Right lobe of liver (tissue), 6 donors: Measurements from ENCODE around the gene KCNMA1. TPM values are rescaled to one million over a fixed set of nuclear protein-coding genes. Genes with fewer than 3 reads are reported as not detected.
"Not testable (repeated sequence)": the region's sequence is repeated elsewhere in the genome, so short reads cannot be mapped to it uniquely, and the experiment has no call there.

Experiments
- ATAC-seq, 4 donors: fragments of 200-7000 bp; cut with Tn5 transposase; one replicate each; pipeline ENCODE4 v1.9.1; 2020; ENCODE audit warnings: mild to moderate bottlenecking in 4 of 4, moderate library complexity in 4 of 4
- DNase-seq, 3 donors: peaks; one replicate each; pipeline ENCODE4 v3.0.0-alpha.2; 2020
- H3K27ac ChIP-seq, 3 donors: fragments of 200-600 bp; one replicate each; pipeline ENCODE4 v1.8.0; 2022
- H3K27me3 ChIP-seq, 2 donors: fragments of 200-600 bp; one replicate each; pipeline ENCODE4 v1.8.0; 2022
- H3K36me3 ChIP-seq, 4 donors: fragments of 200-600 bp; sonication (generic) in 1 of 4; one replicate each; pipeline versions ENCODE4 v1.5.1 to v1.8.0; 2017 to 2022; ENCODE audit warnings: control low read depth in 1 of 4
- H3K4me1 ChIP-seq, 4 donors: fragments of 200-600 bp; sonication (generic) in 1 of 4; one replicate each; pipeline versions ENCODE4 v1.5.1 to v1.8.0; 2017 to 2022; ENCODE audit warnings: control low read depth in 1 of 4
- H3K4me3 ChIP-seq, 3 donors: fragments of 200-600 bp; one replicate each; pipeline ENCODE4 v1.8.0; 2022
- H3K9me3 ChIP-seq, 4 donors: fragments of 200-600 bp; sonication (generic) in 1 of 4; one replicate each; pipeline versions ENCODE4 v1.5.1 to v1.8.0; 2017 to 2022; ENCODE audit warnings: control low read depth in 1 of 4
- POLR2A ChIP-seq: fragments of 450-650 bp; IDR thresholded peaks from one replicate; pipeline ENCODE4 v1.6.1; 2017; ENCODE audit warnings: antibody characterized with exemption, mild to moderate bottlenecking
- WGBS: methylation state at CpG from one replicate; pipeline ENCODE4 v1.1.6; 2018; ENCODE audit warnings: low coverage, low lambda C conversion rate; ENCODE audit not compliant: insufficient coverage; ENCODE audit errors: missing lambda C conversion rate; 5-methylcytosine and 5-hydroxymethylcytosine counted together
- intact Hi-C, 2 donors: fragments of 100-400 bp; cut with DNase I; formaldehyde crosslinking; loops; one replicate each; pipeline versions ENCODE4 v1.11.2 to v1.14.1; 2022
- total RNA-seq, 6 experiments: library from RNA; depleted of rRNA in 2 of 6; stranded (reverse); fragments of >200 nt in 2 of 6; fragmentation: NEBNext Ultra II Directional in 3 of 6; extraction: Animal tissue kit (Norgen Biotek cat#: 25700) in 3 of 6; gene quantifications; one replicate each; pipeline versions ENCODE4 v1.1.0 to v1.2.4, GENCODE V29; 2016 to 2023
- TF ChIP-seq, protein P1 (sequence below), 4 donors: fragments of 200-600 bp in 3 of 4; fragments of 450-650 bp in 1 of 4; IDR thresholded peaks; one replicate each; pipeline versions ENCODE4 v1.5.1 to v1.8.0; 2016 to 2022; ENCODE audit warnings: antibody characterized with exemption in 4 of 4, mild to moderate bottlenecking in 2 of 4
- donor health status: DM: no; HTN: yes; CAD: no.
- donor health status: DM: no; HTN: no; CAD: no.
- donor health status: DM: no; HTN: no; CAD: no.
- donor health status: DM: no; HTN: yes; CAD: no.
- donor health status: DM: no; HTN: yes; CAD: no.

Gene KCNMA1
- total RNA-seq, 6 experiments from 2014 or later: 5.7 to 48.0 (median 15.1) TPM

DNA sequence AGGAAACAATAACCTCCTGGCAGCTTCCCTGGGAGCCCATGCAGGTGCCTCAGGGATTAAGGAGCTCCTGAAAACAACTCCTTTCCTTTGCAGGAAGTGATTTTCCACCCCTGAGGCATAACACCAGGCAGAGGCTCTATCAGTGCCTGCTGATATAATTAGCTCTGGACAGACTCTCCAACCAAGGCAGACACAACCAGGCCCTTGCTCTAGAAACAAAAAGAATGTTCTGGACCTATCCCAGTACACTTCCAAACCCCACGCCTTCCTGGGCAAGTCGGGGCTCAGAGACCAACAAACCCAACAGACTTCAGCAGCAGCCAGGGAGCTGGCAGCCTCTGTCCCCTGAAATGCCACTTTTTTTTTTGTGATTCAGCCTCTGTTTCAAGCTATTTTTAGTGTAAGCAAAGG is 247.1 kb downstream of the KCNMA1 start:
- no peaks in the 10 kb centered on the region for H3K36me3 ChIP-seq
- DNase-seq (no peak), ATAC-seq (no peak)
- H3K27me3 ChIP-seq: no peaks in the 10 kb centered on the region
- peaks cover 0 to under 1% (median 0%) of the 10 kb centered on the region in 4 donors for H3K4me1 ChIP-seq
- no peaks in the 10 kb centered on the region for H3K9me3 ChIP-seq
- intact Hi-C loops: loop anchor here in 1 of 2 donors (5.0 kb wide), 1 partner anchor 218 kb away; no protein-coding TSS in a partner anchor
- 90% methylated on average over 2 of the region's 2 CpGs for WGBS
- no peak overlapping the region for H3K4me3 ChIP-seq
- no peak overlapping the region for H3K27ac ChIP-seq
- no peak for TF ChIP-seq POLR2A
- TF ChIP-seq, protein P1, sequence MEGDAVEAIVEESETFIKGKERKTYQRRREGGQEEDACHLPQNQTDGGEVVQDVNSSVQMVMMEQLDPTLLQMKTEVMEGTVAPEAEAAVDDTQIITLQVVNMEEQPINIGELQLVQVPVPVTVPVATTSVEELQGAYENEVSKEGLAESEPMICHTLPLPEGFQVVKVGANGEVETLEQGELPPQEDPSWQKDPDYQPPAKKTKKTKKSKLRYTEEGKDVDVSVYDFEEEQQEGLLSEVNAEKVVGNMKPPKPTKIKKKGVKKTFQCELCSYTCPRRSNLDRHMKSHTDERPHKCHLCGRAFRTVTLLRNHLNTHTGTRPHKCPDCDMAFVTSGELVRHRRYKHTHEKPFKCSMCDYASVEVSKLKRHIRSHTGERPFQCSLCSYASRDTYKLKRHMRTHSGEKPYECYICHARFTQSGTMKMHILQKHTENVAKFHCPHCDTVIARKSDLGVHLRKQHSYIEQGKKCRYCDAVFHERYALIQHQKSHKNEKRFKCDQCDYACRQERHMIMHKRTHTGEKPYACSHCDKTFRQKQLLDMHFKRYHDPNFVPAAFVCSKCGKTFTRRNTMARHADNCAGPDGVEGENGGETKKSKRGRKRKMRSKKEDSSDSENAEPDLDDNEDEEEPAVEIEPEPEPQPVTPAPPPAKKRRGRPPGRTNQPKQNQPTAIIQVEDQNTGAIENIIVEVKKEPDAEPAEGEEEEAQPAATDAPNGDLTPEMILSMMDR (IDR thresholded peaks at IDR 0.05): no peak

DNA sequence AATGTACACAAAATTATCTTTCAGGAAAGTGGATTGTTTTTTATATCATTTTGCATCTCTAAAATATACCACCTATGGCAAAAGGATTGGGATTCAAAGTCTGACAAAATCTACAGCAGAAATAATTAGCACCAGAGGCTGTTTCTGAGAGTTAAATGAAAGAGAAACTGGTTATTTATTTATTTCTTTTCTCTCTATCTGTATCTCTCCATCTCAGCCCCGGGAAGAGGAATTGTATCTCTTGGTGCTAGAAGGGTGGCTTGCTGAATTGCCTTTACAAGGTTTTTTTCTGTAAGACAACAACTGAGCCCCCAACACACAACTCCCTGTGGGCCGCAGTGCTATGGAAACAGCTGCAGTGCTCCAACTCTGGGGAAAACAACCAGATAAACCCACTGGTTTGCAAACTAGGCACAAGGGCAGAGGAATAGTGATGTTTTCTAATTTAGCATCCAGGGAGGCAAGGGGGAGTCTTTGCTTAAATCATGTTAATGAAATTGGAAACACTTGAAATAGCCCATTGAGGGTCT is 249.0 kb downstream of the KCNMA1 start:
- no peaks in the 10 kb centered on the region for H3K36me3 ChIP-seq
- no peak overlapping the region for H3K27ac ChIP-seq
- intact Hi-C loops: loop anchor here in 1 of 2 donors (5.0 kb wide), 1 partner anchor 254 kb away; no protein-coding TSS in a partner anchor
- H3K4me3 ChIP-seq: no peak overlapping the region
- H3K9me3 ChIP-seq: no peaks in the 10 kb centered on the region
- DNase-seq (no peak), ATAC-seq (no peak)
- H3K27me3 ChIP-seq: no peaks in the 10 kb centered on the region
- H3K4me1 ChIP-seq: peaks cover 0 to 5% (median 0%) of the 10 kb centered on the region in 4 donors
- WGBS: 32% methylated on average over 2 of the region's 2 CpGs
- TF ChIP-seq POLR2A: no peak
- TF ChIP-seq, protein P1 (IDR thresholded peaks at IDR 0.05): no peak

DNA sequence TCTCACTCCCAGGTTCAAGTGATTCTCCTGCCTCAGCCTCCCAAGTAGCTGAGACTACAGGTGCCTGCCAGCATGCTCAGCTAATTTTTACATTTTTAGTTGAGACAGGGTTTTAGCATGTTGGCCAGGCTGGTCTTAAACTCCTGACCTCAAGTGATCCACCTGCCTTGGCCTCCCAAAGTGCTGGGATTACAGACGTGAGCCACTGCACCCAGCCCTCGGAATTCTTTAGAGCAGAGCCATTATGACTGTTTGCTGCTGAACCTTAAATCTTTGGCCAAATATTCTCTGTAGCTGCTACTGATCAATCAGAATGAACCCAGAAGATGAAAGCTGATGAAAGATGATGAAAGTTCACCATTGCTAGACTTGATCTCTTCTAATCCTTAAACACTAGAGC is 249.9 kb downstream of the KCNMA1 start:
- not testable (repeated sequence) for H3K36me3 ChIP-seq, H3K27me3 ChIP-seq, DNase-seq, H3K4me3 ChIP-seq, H3K9me3 ChIP-seq, ATAC-seq, H3K4me1 ChIP-seq, H3K27ac ChIP-seq
- intact Hi-C loops: loop anchor here in 1 of 2 donors (5.0 kb wide), 1 partner anchor 255 kb away; no protein-coding TSS in a partner anchor
- WGBS: 61% methylated on average over 2 of the region's 2 CpGs

DNA sequence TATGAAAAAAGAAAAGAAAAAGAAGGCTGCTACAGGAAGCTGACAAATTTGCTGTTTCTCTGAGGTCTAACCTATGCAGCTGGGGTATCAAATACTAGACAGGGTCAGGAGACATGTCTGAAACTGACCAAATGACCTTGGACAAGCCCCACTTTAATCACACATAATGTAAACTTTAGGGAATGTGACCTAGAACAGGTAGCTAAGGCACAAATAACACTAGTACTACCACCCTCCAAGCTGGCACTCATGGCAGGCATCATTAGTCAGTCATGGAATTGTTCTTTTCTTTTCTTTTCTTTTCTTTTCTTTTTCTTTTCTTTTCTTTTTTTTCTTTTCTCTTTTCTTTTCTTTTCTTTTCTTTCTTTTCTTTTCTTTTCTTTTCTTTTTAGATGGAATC is 250.4 kb downstream of the KCNMA1 start:
- Histone ChIP-seq H3K27ac (no peak overlapping the region), H3K9me3 (no peaks in the 10 kb centered on the region), H3K36me3 (no peaks in the 10 kb centered on the region), H3K27me3 (no peaks in the 10 kb centered on the region), H3K4me3 (no peak overlapping the region), H3K4me1 (peaks cover 0 to 5% (median 0%) of the 10 kb centered on the region in 4 donors)
- intact Hi-C loops: loop anchor here in 1 of 2 donors (5.0 kb wide), 1 partner anchor 255 kb away; no protein-coding TSS in a partner anchor
- ATAC-seq (no peak), DNase-seq (no peak)
- no peak for TF ChIP-seq POLR2A
- TF ChIP-seq, protein P1 (IDR thresholded peaks at IDR 0.05): no peak

DNA sequence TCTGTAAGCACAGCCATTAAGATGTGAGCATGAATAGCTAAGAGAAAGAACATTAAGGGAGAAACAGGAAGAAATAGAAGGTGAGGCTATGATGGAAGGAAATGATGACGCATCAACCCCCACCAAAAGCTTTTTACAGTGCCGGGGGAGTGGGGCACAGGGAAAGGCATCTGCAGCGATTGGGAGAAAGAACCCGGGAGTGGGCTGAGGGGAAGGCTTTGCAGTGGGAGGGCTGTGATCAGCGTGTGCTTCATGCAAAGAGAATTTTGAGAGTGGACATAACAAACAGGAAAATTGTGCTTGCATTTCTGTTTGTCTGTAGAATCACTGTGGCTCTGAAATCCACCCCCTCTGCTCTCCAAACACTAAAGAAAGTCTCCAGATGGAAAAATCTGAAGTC is 250.8 kb downstream of the KCNMA1 start:
- 35% methylated on average over 5 of the region's 5 CpGs for WGBS
- no peaks in the 10 kb centered on the region for H3K9me3 ChIP-seq
- peaks cover 0 to 5% (median 0%) of the 10 kb centered on the region in 4 donors for H3K4me1 ChIP-seq
- TF ChIP-seq, protein P1 (IDR thresholded peaks at IDR 0.05): no peak
- TF ChIP-seq POLR2A: no peak
- H3K27ac ChIP-seq: no peak overlapping the region
- H3K4me3 ChIP-seq: no peak overlapping the region
- ATAC-seq (no peak), DNase-seq (no peak)
- H3K36me3 ChIP-seq: no peaks in the 10 kb centered on the region
- intact Hi-C loops: loop anchor here in 1 of 2 donors (5.0 kb wide), 1 partner anchor 255 kb away; no protein-coding TSS in a partner anchor
- no peaks in the 10 kb centered on the region for H3K27me3 ChIP-seq
